ENCODE results near the gene ZNF569. TPM values are rescaled to one million over a fixed set of nuclear protein-coding genes. Genes with fewer than 3 reads are reported as not detected.
"Not testable (repeated sequence)": the region's sequence is repeated elsewhere in the genome, so short reads cannot be mapped to it uniquely, and the experiment has no call there.

The ZNF569 gene
- polyA plus RNA-seq, 1 donor from 2014 or later: 21.6 TPM

GRCh38 chr19:37412700-37413099 lies 54.5 kb downstream of the ZNF569 start (continued):
- no peak for TF ChIP-seq CTCF (IDR thresholded peaks at IDR 0.05; ENCODE audit: poor library complexity, severe bottlenecking)

- H3K36me3 ChIP-seq (ENCODE audit: insufficient read depth, low read length); H3K9ac ChIP-seq (ENCODE audit: low read length); H3K27ac ChIP-seq (ENCODE audit: low read length); H4K20me1 ChIP-seq (ENCODE audit: insufficient read depth); H3K4me3 ChIP-seq (ENCODE audit: low read length); H3K9me2 ChIP-seq (ENCODE audit: insufficient read depth, low read length); H3K79me2 ChIP-seq (replicated peaks; ENCODE audit: insufficient read depth, low read length); H3F3A ChIP-seq (ENCODE audit: insufficient read depth, low read length, poor library complexity, severe bottlenecking); H3K27me3 ChIP-seq (ENCODE audit: insufficient read depth, low read depth, low read length); H2AFZ ChIP-seq (ENCODE audit: low read depth, low read length); H3K4me2 ChIP-seq (ENCODE audit: low read length): not testable (repeated sequence)
- peaks cover 27% of the 10 kb centered on the region for H3K9me3 ChIP-seq (ENCODE audit: low read length)
These were observed 61.0 kb downstream of the ZNF569 start for GRCh38 chr19:37406140-37406846.

- Histone ChIP-seq H3K79me2 (replicated peaks; ENCODE audit: insufficient read depth, low read length) (no peaks in the 10 kb centered on the region), H4K20me1 (ENCODE audit: insufficient read depth) (no peaks in the 10 kb centered on the region), H3K9me3 (ENCODE audit: low read length) (peaks cover 32% of the 10 kb centered on the region), H3K4me2 (ENCODE audit: low read length) (no peak overlapping the region), H3K27me3 (ENCODE audit: insufficient read depth, low read depth, low read length) (no peaks in the 10 kb centered on the region), H3K4me3 (ENCODE audit: low read length) (no peak overlapping the region), H3K9ac (ENCODE audit: low read length) (no peak overlapping the region), H3K36me3 (ENCODE audit: insufficient read depth, low read length) (no peaks in the 10 kb centered on the region), H3K27ac (ENCODE audit: low read length) (no peak overlapping the region), H3K9me2 (ENCODE audit: insufficient read depth, low read length) (no peaks in the 10 kb centered on the region), H3F3A (ENCODE audit: insufficient read depth, low read length, poor library complexity, severe bottlenecking) (no peaks in the 10 kb centered on the region), H2AFZ (ENCODE audit: low read depth, low read length) (no peak overlapping the region)
- TF ChIP-seq TAF1 (IDR thresholded peaks at IDR 0.05; ENCODE audit: low read depth) (no peak), MXI1 (conservative IDR thresholded peaks at IDR 0.05; ENCODE audit: poor library complexity, severe bottlenecking) (no peak), REST (IDR thresholded peaks at IDR 0.05; ENCODE audit: borderline replicate concordance) (no peak), EP300 (conservative IDR thresholded peaks at IDR 0.05; ENCODE audit: poor library complexity, severe bottlenecking) (no peak), RAD21 (conservative IDR thresholded peaks at IDR 0.05) (no peak), POLR2AphosphoS5 (IDR thresholded peaks at IDR 0.05) (no peak), SMC3 (conservative IDR thresholded peaks at IDR 0.05; ENCODE audit: poor library complexity) (no peak), EZH2 (IDR thresholded peaks at IDR 0.05; ENCODE audit: borderline replicate concordance, insufficient read depth, low read length, poor library complexity, severe bottlenecking) (no peak), CTCF (IDR thresholded peaks at IDR 0.05; ENCODE audit: poor library complexity, severe bottlenecking) (no peak)
These were observed 63.8 kb downstream of the ZNF569 start for GRCh38 chr19:37403403-37403802.
